Endothelial cell of umbilical vein (primary cell): ENCODE results near the gene CDYL. TPM values are rescaled to one million over a fixed set of nuclear protein-coding genes. Genes with fewer than 3 reads are reported as not detected.

Experiments
- BruUV-seq: library from RNA; stranded (reverse); fragments of 400-500 nt; replicated peaks from 2 replicates; lab custom pipeline; 2021; lab: Mats Ljungman, UMichigan
- CTCF ChIA-PET: fragments of 300-600, 350-600 bp; sonication (Branson Sonifier 250); formaldehyde crosslinking; loops from one replicate; lab custom pipeline; 2021; ENCODE audit warnings: antibody characterized with exemption, inconsistent platforms; lab: Charles Lee
- POLR2A ChIA-PET: fragments of 300-600, 350-600 bp; sonication (Branson Sonifier 250); formaldehyde crosslinking; loops from one replicate; lab custom pipeline; 2021; ENCODE audit warnings: antibody characterized with exemption, inconsistent platforms; lab: Charles Lee
- DNase-seq: peaks from one replicate; pipeline ENCODE4 v3.0.0-alpha.2; 2011; ENCODE audit warnings: low read depth, low spot score
- FAIRE-seq: peaks from 2 replicates; lab custom pipeline; 2011; peaks lifted over from hg19 to GRCh38; lab: Jason Lieb, UNC
- H2AFZ ChIP-seq: 2 replicates; pipeline ENCODE4 v1.6.0; 2012; ENCODE audit warnings: low read depth, low read length, control low read depth, inconsistent platforms
- H3K27ac ChIP-seq: 2 replicates; pipeline ENCODE4 v1.5.1; 2011; ENCODE audit warnings: low read depth, mild to moderate bottlenecking, control low read depth, low read length, moderate library complexity; ENCODE audit not compliant: insufficient read depth
- H3K27me3 ChIP-seq, 2 experiments: 2 replicates each; pipeline versions ENCODE4 v1.6.0 to v1.6.1; 2011; ENCODE audit warnings: low read length in 2 of 2, mixed read lengths in 1 of 2; ENCODE audit not compliant: control insufficient read depth in 2 of 2, insufficient read depth in 2 of 2
- H3K36me3 ChIP-seq, 2 experiments: 2 replicates in 1 of 2; 3 replicates in 1 of 2; pipeline ENCODE4 v1.5.1; 2011; ENCODE audit warnings: low read length in 2 of 2, mild to moderate bottlenecking in 1 of 2, moderate library complexity in 1 of 2; ENCODE audit not compliant: control insufficient read depth in 2 of 2, insufficient read depth in 2 of 2; ENCODE audit errors: extremely low read depth in 1 of 2
- H3K4me1 ChIP-seq: 3 replicates; pipeline ENCODE4 v1.5.1; 2011; ENCODE audit warnings: mild to moderate bottlenecking, low read length; ENCODE audit not compliant: control insufficient read depth, insufficient read depth; ENCODE audit errors: extremely low read depth
- H3K4me2 ChIP-seq: 2 replicates; pipeline ENCODE4 v1.6.1; 2011; ENCODE audit warnings: low read length, control low read depth, mixed read lengths; ENCODE audit not compliant: insufficient read depth
- H3K4me3 ChIP-seq, 3 experiments: fragments of 200-600 bp in 1 of 3; sonication (generic), shearing (Covaris generic) in 1 of 3; replicated peaks in 1 of 3; 2 replicates each; pipeline ENCODE4 v1.5.1; 2011 to 2016; ENCODE audit warnings: control low read depth in 3 of 3, low read length in 3 of 3, mild to moderate bottlenecking in 2 of 3, inconsistent platforms in 1 of 3, low read depth in 1 of 3, moderate library complexity in 1 of 3; ENCODE audit not compliant: insufficient read depth in 1 of 3
- H3K79me2 ChIP-seq: 2 replicates; pipeline ENCODE4 v1.6.0; 2012; ENCODE audit warnings: low read length, inconsistent platforms; ENCODE audit not compliant: control insufficient read depth, insufficient read depth
- H3K9ac ChIP-seq: replicated peaks from 2 replicates; pipeline ENCODE3; 2011; ENCODE audit warnings: low read length, control low read depth; ENCODE audit not compliant: insufficient read depth; ENCODE audit errors: extremely low read depth
- H3K9me1 ChIP-seq: replicated peaks from 3 replicates; pipeline ENCODE4 v1.6.0; 2011; ENCODE audit warnings: mild to moderate bottlenecking, low read length; ENCODE audit not compliant: control insufficient read depth, insufficient read depth; ENCODE audit errors: extremely low read depth
- H3K9me3 ChIP-seq: replicated peaks from 2 replicates; pipeline ENCODE4 v1.5.1; 2012; ENCODE audit warnings: low read length, inconsistent platforms; ENCODE audit not compliant: control insufficient read depth, insufficient read depth
- H4K20me1 ChIP-seq: replicated peaks from 2 replicates; pipeline ENCODE3; 2011; ENCODE audit warnings: mild to moderate bottlenecking, low read length; ENCODE audit not compliant: control insufficient read depth, insufficient read depth; ENCODE audit errors: extremely low read depth
- EZH2 ChIP-seq: IDR thresholded peaks from 2 replicates; pipeline ENCODE4 v1.6.1; 2012; ENCODE audit warnings: borderline replicate concordance, low read depth, mild to moderate bottlenecking, moderate library complexity, low read length, inconsistent platforms; ENCODE audit not compliant: severe bottlenecking
- FOS ChIP-seq: IDR thresholded peaks from 2 replicates; pipeline ENCODE4 v1.6.1; 2011; ENCODE audit warnings: mild to moderate bottlenecking, low read length, moderate library complexity, borderline replicate concordance; ENCODE audit not compliant: insufficient read depth
- GATA2 ChIP-seq: IDR thresholded peaks from 2 replicates; pipeline ENCODE4 v1.7.0; 2011; ENCODE audit warnings: low read depth, mild to moderate bottlenecking, moderate library complexity, mixed read lengths, low read length; ENCODE audit not compliant: insufficient read length, insufficient read depth
- JUN ChIP-seq: IDR thresholded peaks from 2 replicates; pipeline ENCODE4 v1.6.1; 2011; ENCODE audit warnings: borderline replicate concordance, low read depth; ENCODE audit not compliant: insufficient read length, insufficient read depth
- MAX ChIP-seq: IDR thresholded peaks from 2 replicates; pipeline ENCODE4 v1.6.1; 2011; ENCODE audit not compliant: insufficient read depth, insufficient read length
- MYC ChIP-seq: IDR thresholded peaks from one replicate; pipeline ENCODE4 v1.6.1; 2011; ENCODE audit warnings: mild to moderate bottlenecking, low read depth, low read length
- POLR2A ChIP-seq: IDR thresholded peaks from 2 replicates; pipeline ENCODE4 v1.6.1; 2012; ENCODE audit warnings: low read depth, mild to moderate bottlenecking, control low read depth, low read length
- POLR2AphosphoS5 ChIP-seq: IDR thresholded peaks from 2 replicates; pipeline ENCODE4 v1.6.1; 2012; ENCODE audit warnings: low read depth, mild to moderate bottlenecking, control low read depth, low read length, moderate library complexity; ENCODE audit not compliant: insufficient read depth
- dilution Hi-C: fragments of 300-500 bp; cut with MboI; formaldehyde crosslinking; loops from one replicate; pipeline ENCODE4 v1.15.0; 2019; ENCODE audit warnings: low sequenced_read_pairs; ENCODE audit not compliant: extremely low pct_ligation_motif_present
- intact Hi-C: fragments of 100-400 bp; cut with micrococcal nuclease; formaldehyde crosslinking; loops from one replicate; pipeline ENCODE4 v1.10.0; 2022
- polyA plus RNA-seq, 4 experiments: library from polyadenylated mRNA; depleted of rRNA in 3 of 4; stranded (reverse) in 3 of 4; unstranded in 1 of 4; fragments of >200 nt; gene quantifications; 2 replicates each; pipeline versions ENCODE4 v1.2.1 to v1.2.3, GENCODE V29; 2011 to 2012; ENCODE audit warnings: missing spikeins in 1 of 4
- total RNA-seq: library from RNA; stranded (reverse); gene quantifications from 2 replicates; pipeline ENCODE4 v1.2.3, GENCODE V29; 2021
- TF ChIP-seq, protein P1 (sequence below), 2 donors: IDR thresholded peaks; 1 replicate in 1 of 2; 2 replicates in 1 of 2; pipeline ENCODE4 v1.5.1; 2011; ENCODE audit warnings: low read length in 2 of 2, mild to moderate bottlenecking in 2 of 2, moderate library complexity in 2 of 2, control low read depth in 1 of 2, inconsistent platforms in 1 of 2, low read depth in 1 of 2; ENCODE audit not compliant: insufficient read depth in 1 of 2; ENCODE audit errors: extremely low read depth in 1 of 2

CDYL gene
- total and polyA plus RNA-seq, 2 donors (not counting 3 experiments of a cell fraction or from before 2014, with no cell fraction given), result 10.2 to 35.6 TPM

- no peak overlapping the region for H3K4me2 ChIP-seq
- no peak overlapping the region for H3K9ac ChIP-seq
- H3K36me3 ChIP-seq, result no peaks in the 10 kb centered on the region
- no peak overlapping the region for H3K4me3 ChIP-seq
- FAIRE-seq, result no peak
- H3K79me2 ChIP-seq, result peaks cover 77% of the 10 kb centered on the region
- peaks cover 9% of the 10 kb centered on the region for H4K20me1 ChIP-seq
- intact Hi-C loops, result no loop called here
- H3K27ac ChIP-seq, result no peak overlapping the region
- dilution Hi-C loops, result no loop called here
- ChIA-PET CTCF (interaction anchor here (1.0 kb wide), 1 partner anchor 14 kb away, joined by 3 read pairs; no protein-coding TSS in a partner anchor), POLR2A (no interaction called here)
- peaks cover 7% of the 10 kb centered on the region for H3K4me1 ChIP-seq
- no peaks in the 10 kb centered on the region for H3K9me3 ChIP-seq
- H3K9me1 ChIP-seq, result no peaks in the 10 kb centered on the region
- TF ChIP-seq, protein P1, sequence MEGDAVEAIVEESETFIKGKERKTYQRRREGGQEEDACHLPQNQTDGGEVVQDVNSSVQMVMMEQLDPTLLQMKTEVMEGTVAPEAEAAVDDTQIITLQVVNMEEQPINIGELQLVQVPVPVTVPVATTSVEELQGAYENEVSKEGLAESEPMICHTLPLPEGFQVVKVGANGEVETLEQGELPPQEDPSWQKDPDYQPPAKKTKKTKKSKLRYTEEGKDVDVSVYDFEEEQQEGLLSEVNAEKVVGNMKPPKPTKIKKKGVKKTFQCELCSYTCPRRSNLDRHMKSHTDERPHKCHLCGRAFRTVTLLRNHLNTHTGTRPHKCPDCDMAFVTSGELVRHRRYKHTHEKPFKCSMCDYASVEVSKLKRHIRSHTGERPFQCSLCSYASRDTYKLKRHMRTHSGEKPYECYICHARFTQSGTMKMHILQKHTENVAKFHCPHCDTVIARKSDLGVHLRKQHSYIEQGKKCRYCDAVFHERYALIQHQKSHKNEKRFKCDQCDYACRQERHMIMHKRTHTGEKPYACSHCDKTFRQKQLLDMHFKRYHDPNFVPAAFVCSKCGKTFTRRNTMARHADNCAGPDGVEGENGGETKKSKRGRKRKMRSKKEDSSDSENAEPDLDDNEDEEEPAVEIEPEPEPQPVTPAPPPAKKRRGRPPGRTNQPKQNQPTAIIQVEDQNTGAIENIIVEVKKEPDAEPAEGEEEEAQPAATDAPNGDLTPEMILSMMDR (IDR thresholded peaks at IDR 0.05; ENCODE audit: extremely low read depth in 1 of 2, insufficient read depth in 1 of 2, low read depth in 1 of 2, low read length in 2 of 2), result no peak
- TF ChIP-seq POLR2AphosphoS5 (no peak), JUN (no peak), POLR2A (no peak), FOS (peak; percentile 46)
- no peaks in the 10 kb centered on the region for H3K27me3 ChIP-seq
- no peak overlapping the region for H2AFZ ChIP-seq
- BruUV-seq, result no TSS peak
- DNase-seq, result no peak
Observed at GRCh38 chr6:4797587-4797986, 21.4 kb downstream of the CDYL start.

DNA sequence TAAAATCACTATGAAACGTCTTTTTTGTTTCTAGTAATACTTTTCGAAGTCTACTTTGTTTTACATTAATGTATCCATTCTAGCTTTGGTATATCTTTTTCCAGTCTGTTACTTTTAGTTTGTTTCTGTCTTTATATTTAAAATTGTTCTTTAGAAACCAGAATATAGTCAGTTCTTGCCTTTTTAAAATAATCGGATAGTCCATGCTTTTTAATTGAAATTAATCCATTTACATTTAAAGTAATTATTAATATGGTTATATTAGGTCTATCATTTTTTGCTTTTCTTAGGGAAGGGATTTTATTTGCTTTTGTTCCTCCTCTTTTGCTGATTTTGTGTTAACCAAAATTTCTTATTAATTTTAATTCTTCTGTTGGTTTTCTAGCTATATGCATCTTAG, 23.7 kb downstream of the CDYL start:
- Histone ChIP-seq H4K20me1 (peaks cover 4% of the 10 kb centered on the region), H3K36me3 (no peaks in the 10 kb centered on the region), H3K4me3 (no peak overlapping the region), H3K79me2 (peaks cover 72% of the 10 kb centered on the region), H3K27me3 (no peaks in the 10 kb centered on the region), H3K9me3 (no peaks in the 10 kb centered on the region), H3K4me1 (peaks cover 7% of the 10 kb centered on the region), H3K9me1 (no peaks in the 10 kb centered on the region), H3K4me2 (no peak overlapping the region), H3K27ac (no peak overlapping the region), H3K9ac (no peak overlapping the region), H2AFZ (no peak overlapping the region)
- dilution Hi-C loops (no loop called here), intact Hi-C loops (loop anchor here (1.0 kb wide), 1 partner anchor 10 kb away; no protein-coding TSS in a partner anchor)
- TF ChIP-seq FOS (no peak), MAX (no peak), POLR2AphosphoS5 (no peak), GATA2 (no peak), POLR2A (no peak), JUN (no peak), EZH2 (no peak), MYC (no peak)
- ChIA-PET POLR2A (no interaction called here), CTCF (interaction anchor here (2.1 kb wide), 1 partner anchor 11 kb away, joined by 6 read pairs; no protein-coding TSS in a partner anchor)
- no peak for FAIRE-seq
- no TSS peak for BruUV-seq
- no peak for DNase-seq
